ENCODE data around the gene MRFAP1L1.

MRFAP1L1 gene

DNA sequence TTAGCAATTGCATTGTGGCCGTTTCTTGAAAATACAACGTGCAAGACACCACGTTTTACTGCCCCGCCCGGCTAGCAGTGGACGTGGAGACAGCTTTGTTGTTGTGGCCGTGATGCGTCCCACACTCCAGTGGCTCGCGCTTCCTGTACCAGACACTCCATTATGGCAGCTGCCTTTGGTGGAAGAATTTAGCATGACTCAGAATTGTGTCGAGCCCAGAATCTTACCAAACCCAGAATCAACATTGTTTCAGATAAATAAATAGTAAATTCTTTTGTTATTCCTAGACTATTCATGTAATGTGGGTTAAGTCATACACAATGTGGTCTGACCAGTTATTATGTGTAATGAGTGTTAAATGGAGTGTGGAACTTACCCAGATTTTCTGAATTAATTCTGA, 41.3 kb downstream of the MRFAP1L1 start:
- Histone ChIP-seq H2BK15ac (ENCODE audit: low read length) (no peak overlapping the region), H3K79me1 (ENCODE audit: low read depth, low read length) (peaks cover 3% of the 10 kb centered on the region), H2BK5ac (ENCODE audit: low read length) (no peak overlapping the region), H3K27me3 (ENCODE audit: control insufficient read depth in 3 of 3, insufficient read depth in 3 of 3, low read depth in 1 of 3, low read length in 3 of 3) (peaks cover 0 to 5% (median 0%) of the 10 kb centered on the region in 3 experiments), H4K8ac (ENCODE audit: low read depth, low read length) (no peak overlapping the region), H3K36me3 (replicated peaks in 1 of 2; ENCODE audit: control insufficient read depth in 2 of 2, insufficient read depth in 2 of 2, low read length in 2 of 2) (peaks cover 0 to 3% of the 10 kb centered on the region in 2 donors), H3K23ac (ENCODE audit: low read depth, low read length, poor library complexity) (no peak overlapping the region), H3K9ac (ENCODE audit: low read depth, low read length, poor library complexity) (no peak overlapping the region), H2BK12ac (ENCODE audit: low read length) (no peak overlapping the region), H3K14ac (ENCODE audit: low read length) (no peak overlapping the region), H3K18ac (ENCODE audit: low read length) (no peak overlapping the region), H2BK120ac (ENCODE audit: low read depth, low read length) (no peak overlapping the region), H3K4me1 (ENCODE audit: control insufficient read depth in 2 of 2, insufficient read depth in 1 of 2, low read depth in 1 of 2, low read length in 2 of 2) (no peaks in the 10 kb centered on the region), H4K91ac (ENCODE audit: low read depth, low read length, poor library complexity) (no peak overlapping the region), H3K4me3 (ENCODE audit: low read length in 2 of 2) (no peak overlapping the region), H3K9me3 (replicated peaks in 1 of 2; ENCODE audit: control insufficient read depth in 2 of 2, insufficient read depth in 1 of 2, low read depth in 1 of 2, low read length in 2 of 2) (peaks cover 8 to 12% of the 10 kb centered on the region in 2 donors), H2AFZ (ENCODE audit: low read length) (no peak overlapping the region), H3K4me2 (ENCODE audit: insufficient read depth, low read length, poor library complexity, severe bottlenecking) (no peak overlapping the region), H3K4ac (ENCODE audit: low read length) (no peak overlapping the region), H2AK5ac (ENCODE audit: low read depth, low read length) (no peak overlapping the region), H3K27ac (replicated peaks; ENCODE audit: low read length) (no peak overlapping the region)
- DNase-seq (ENCODE audit: low spot score), result no peak
- no CpG with 5 or more reads among the region's 11 CpGs for WGBS, 2 donors (ENCODE audit: extremely low coverage in 2 of 2, insufficient read length in 2 of 2, insufficient replicate concordance in 1 of 2)

DNA sequence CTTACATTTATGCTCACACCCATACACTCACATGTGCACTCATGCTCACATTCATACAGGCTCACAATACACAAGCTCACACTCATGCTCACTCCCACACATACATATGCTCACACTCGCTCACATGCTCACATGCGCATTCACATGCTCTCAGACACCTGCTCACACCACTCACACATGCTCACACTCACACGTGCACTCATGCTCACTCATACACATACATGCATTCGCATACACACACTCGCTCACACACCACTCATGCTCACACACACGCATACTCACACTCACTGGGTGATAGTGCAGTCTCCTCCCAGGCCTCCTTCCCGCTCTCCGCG, 44.4 kb downstream of the MRFAP1L1 start:
- Histone ChIP-seq H2BK120ac (ENCODE audit: low read depth, low read length) (no peak overlapping the region), H3K14ac (ENCODE audit: low read length) (no peak overlapping the region), H4K8ac (ENCODE audit: low read depth, low read length) (no peak overlapping the region), H2BK12ac (ENCODE audit: low read length) (no peak overlapping the region), H3K4me1 (ENCODE audit: control insufficient read depth in 2 of 2, insufficient read depth in 1 of 2, low read depth in 1 of 2, low read length in 2 of 2) (no peaks in the 10 kb centered on the region), H2AFZ (ENCODE audit: low read length) (no peak overlapping the region), H3K79me1 (ENCODE audit: low read depth, low read length) (peaks cover 3% of the 10 kb centered on the region), H3K27me3 (ENCODE audit: control insufficient read depth in 3 of 3, insufficient read depth in 3 of 3, low read depth in 1 of 3, low read length in 3 of 3) (peaks cover 0 to 5% (median 5%) of the 10 kb centered on the region in 3 experiments), H3K23ac (ENCODE audit: low read depth, low read length, poor library complexity) (no peak overlapping the region), H3K4ac (ENCODE audit: low read length) (no peak overlapping the region), H2BK15ac (ENCODE audit: low read length) (no peak overlapping the region), H3K9ac (ENCODE audit: low read depth, low read length, poor library complexity) (no peak overlapping the region), H3K18ac (ENCODE audit: low read length) (no peak overlapping the region), H2BK5ac (ENCODE audit: low read length) (no peak overlapping the region), H3K9me3 (replicated peaks in 1 of 2; ENCODE audit: control insufficient read depth in 2 of 2, insufficient read depth in 1 of 2, low read depth in 1 of 2, low read length in 2 of 2) (peaks cover 12% of the 10 kb centered on the region in 2 donors), H3K4me2 (ENCODE audit: insufficient read depth, low read length, poor library complexity, severe bottlenecking) (no peak overlapping the region), H4K91ac (ENCODE audit: low read depth, low read length, poor library complexity) (no peak overlapping the region), H3K36me3 (replicated peaks in 1 of 2; ENCODE audit: control insufficient read depth in 2 of 2, insufficient read depth in 2 of 2, low read length in 2 of 2) (peaks cover 0 to 3% of the 10 kb centered on the region in 2 donors), H2AK5ac (ENCODE audit: low read depth, low read length) (no peak overlapping the region), H3K27ac (replicated peaks; ENCODE audit: low read length) (no peak overlapping the region), H3K4me3 (ENCODE audit: low read length in 2 of 2) (peak overlapping the region in 1 of 2 donors; percentile 43)
- 100% methylated on average over 2 of the region's 9 CpGs; no CpG with 5 or more reads in 1 of the 2 donors for WGBS, 2 donors (ENCODE audit: extremely low coverage in 2 of 2, insufficient read length in 2 of 2, insufficient replicate concordance in 1 of 2)
- DNase-seq (ENCODE audit: low spot score), result no peak

DNA sequence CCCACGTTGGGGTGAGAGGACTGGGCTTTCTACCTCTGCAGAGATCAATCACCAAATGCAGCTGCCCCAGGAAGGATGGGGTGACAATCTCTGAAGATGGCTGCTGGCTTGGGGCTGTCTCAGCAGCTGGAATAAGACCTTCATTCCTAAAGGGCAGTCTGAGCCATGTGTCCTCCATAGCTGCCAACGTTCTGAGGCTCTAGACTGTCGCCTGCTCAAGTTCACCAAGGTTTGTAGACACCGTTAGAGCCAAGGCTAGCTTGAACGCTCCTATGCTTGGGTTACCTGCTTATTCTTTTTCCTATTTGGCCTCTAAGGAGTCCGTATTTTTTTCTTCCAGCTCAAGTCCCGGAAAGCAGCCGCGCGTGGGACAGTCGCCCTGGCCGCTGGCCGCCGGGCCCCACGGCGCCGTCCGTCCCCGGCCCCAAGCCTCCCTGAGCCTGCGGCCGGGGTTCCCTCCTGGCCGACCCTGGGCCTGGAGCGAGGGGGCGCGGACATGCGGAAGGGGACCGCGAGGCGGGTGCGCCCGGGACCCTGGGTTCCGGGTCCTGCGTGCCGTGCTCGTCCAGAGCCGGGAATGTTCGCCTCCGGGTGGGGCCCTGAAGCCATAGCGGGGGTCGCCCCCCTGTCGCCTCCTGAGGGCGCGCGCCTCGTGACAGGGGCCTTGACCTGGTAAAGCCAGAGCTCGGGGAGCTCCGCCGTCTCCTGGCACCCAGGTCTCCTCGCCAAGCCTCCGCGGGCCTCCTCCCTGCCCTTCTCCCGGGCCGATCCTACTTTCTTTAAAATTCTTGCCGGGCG, 45.9 kb downstream of the MRFAP1L1 start:
- Histone ChIP-seq H3K4me2 (ENCODE audit: insufficient read depth, low read length, poor library complexity, severe bottlenecking) (peak overlapping the region; percentile 36), H3K4me3 (ENCODE audit: low read length in 2 of 2) (no peak overlapping the region), H4K8ac (ENCODE audit: low read depth, low read length) (no peak overlapping the region), H2BK5ac (ENCODE audit: low read length) (no peak overlapping the region), H3K27ac (replicated peaks; ENCODE audit: low read length) (no peak overlapping the region), H3K79me1 (ENCODE audit: low read depth, low read length) (peaks cover 3% of the 10 kb centered on the region), H2BK15ac (ENCODE audit: low read length) (no peak overlapping the region), H3K23ac (ENCODE audit: low read depth, low read length, poor library complexity) (no peak overlapping the region), H4K91ac (ENCODE audit: low read depth, low read length, poor library complexity) (no peak overlapping the region), H2AK5ac (ENCODE audit: low read depth, low read length) (no peak overlapping the region), H3K18ac (ENCODE audit: low read length) (no peak overlapping the region), H2AFZ (ENCODE audit: low read length) (no peak overlapping the region), H3K14ac (ENCODE audit: low read length) (no peak overlapping the region), H3K27me3 (ENCODE audit: control insufficient read depth in 3 of 3, insufficient read depth in 3 of 3, low read depth in 1 of 3, low read length in 3 of 3) (peaks cover 0 to 11% (median 7%) of the 10 kb centered on the region in 3 experiments), H3K4me1 (ENCODE audit: control insufficient read depth in 2 of 2, insufficient read depth in 1 of 2, low read depth in 1 of 2, low read length in 2 of 2) (no peaks in the 10 kb centered on the region), H3K9ac (ENCODE audit: low read depth, low read length, poor library complexity) (no peak overlapping the region), H2BK120ac (ENCODE audit: low read depth, low read length) (no peak overlapping the region), H3K36me3 (replicated peaks in 1 of 2; ENCODE audit: control insufficient read depth in 2 of 2, insufficient read depth in 2 of 2, low read length in 2 of 2) (no peaks in the 10 kb centered on the region), H3K9me3 (replicated peaks in 1 of 2; ENCODE audit: control insufficient read depth in 2 of 2, insufficient read depth in 1 of 2, low read depth in 1 of 2, low read length in 2 of 2) (peaks cover 7 to 12% of the 10 kb centered on the region in 2 donors), H2BK12ac (ENCODE audit: low read length) (no peak overlapping the region), H3K4ac (ENCODE audit: low read length) (no peak overlapping the region)
- WGBS, 2 donors (ENCODE audit: extremely low coverage in 2 of 2, insufficient read length in 2 of 2, insufficient replicate concordance in 1 of 2), result no CpG with 5 or more reads among the region's 55 CpGs
- DNase-seq (ENCODE audit: low spot score), result no peak

DNA sequence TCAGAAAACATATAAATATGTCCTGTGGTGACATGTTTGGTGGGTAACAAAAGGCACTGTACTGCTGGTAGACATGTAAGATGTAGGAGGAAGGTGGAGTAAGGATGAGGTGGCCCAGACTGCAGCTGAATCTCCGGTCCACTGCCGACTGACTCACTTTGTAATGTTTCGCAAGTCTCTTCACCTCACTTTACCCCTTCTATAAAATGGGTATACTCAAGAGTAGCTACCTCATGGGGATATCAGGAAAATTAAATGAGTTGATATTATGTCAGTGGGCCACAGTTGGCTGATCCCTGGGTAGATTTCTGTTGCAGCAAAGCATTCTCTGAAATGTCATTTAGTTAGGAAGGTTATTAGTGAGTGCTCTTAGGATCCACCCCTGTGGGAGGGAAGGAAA, 47.1 kb downstream of the MRFAP1L1 start:
- WGBS, 2 donors (ENCODE audit: extremely low coverage in 2 of 2, insufficient read length in 2 of 2, insufficient replicate concordance in 1 of 2), result no CpG with 5 or more reads among the region's 3 CpGs
- Histone ChIP-seq H2BK120ac (ENCODE audit: low read depth, low read length) (no peak overlapping the region), H4K91ac (ENCODE audit: low read depth, low read length, poor library complexity) (no peak overlapping the region), H3K4me2 (ENCODE audit: insufficient read depth, low read length, poor library complexity, severe bottlenecking) (no peak overlapping the region), H2AK5ac (ENCODE audit: low read depth, low read length) (no peak overlapping the region), H3K18ac (ENCODE audit: low read length) (no peak overlapping the region), H2BK12ac (ENCODE audit: low read length) (no peak overlapping the region), H3K14ac (ENCODE audit: low read length) (no peak overlapping the region), H3K9me3 (replicated peaks in 1 of 2; ENCODE audit: control insufficient read depth in 2 of 2, insufficient read depth in 1 of 2, low read depth in 1 of 2, low read length in 2 of 2) (peaks cover 7 to 12% of the 10 kb centered on the region in 2 donors), H3K36me3 (replicated peaks in 1 of 2; ENCODE audit: control insufficient read depth in 2 of 2, insufficient read depth in 2 of 2, low read length in 2 of 2) (no peaks in the 10 kb centered on the region), H3K4me3 (ENCODE audit: low read length in 2 of 2) (no peak overlapping the region), H2BK5ac (ENCODE audit: low read length) (no peak overlapping the region), H3K27me3 (ENCODE audit: control insufficient read depth in 3 of 3, insufficient read depth in 3 of 3, low read depth in 1 of 3, low read length in 3 of 3) (peaks cover 0 to 11% (median 7%) of the 10 kb centered on the region in 3 experiments), H2BK15ac (ENCODE audit: low read length) (no peak overlapping the region), H4K8ac (ENCODE audit: low read depth, low read length) (no peak overlapping the region), H3K23ac (ENCODE audit: low read depth, low read length, poor library complexity) (no peak overlapping the region), H3K4ac (ENCODE audit: low read length) (no peak overlapping the region), H3K9ac (ENCODE audit: low read depth, low read length, poor library complexity) (no peak overlapping the region), H3K27ac (replicated peaks; ENCODE audit: low read length) (no peak overlapping the region), H3K79me1 (ENCODE audit: low read depth, low read length) (peaks cover 3% of the 10 kb centered on the region), H3K4me1 (ENCODE audit: control insufficient read depth in 2 of 2, insufficient read depth in 1 of 2, low read depth in 1 of 2, low read length in 2 of 2) (peaks cover 0 to 1% of the 10 kb centered on the region in 2 donors), H2AFZ (ENCODE audit: low read length) (no peak overlapping the region)
- DNase-seq (ENCODE audit: low spot score), result no peak
